Prostate gland (tissue), 2 donors: ENCODE measurements around the gene BTBD9.

Source experiments
- CTCF ChIP-seq, 4 experiments: fragments of 200-600 bp in 2 of 4; fragments of 450-650 bp in 2 of 4; sonication (generic) in 2 of 4; IDR thresholded peaks; 1 replicate in 3 of 4; 2 replicates in 1 of 4; pipeline ENCODE4 v1.5.1; 2016 to 2019; ENCODE audit warnings: antibody characterized with exemption in 4 of 4, mild to moderate bottlenecking in 2 of 4, moderate library complexity in 2 of 4
- POLR2A ChIP-seq: fragments of 450-650 bp; IDR thresholded peaks from one replicate; pipeline ENCODE4 v1.6.1; 2016; ENCODE audit warnings: antibody characterized with exemption, mild to moderate bottlenecking
- POLR2AphosphoS5 ChIP-seq: sonication (generic); formaldehyde crosslinking; IDR thresholded peaks from one replicate; pipeline ENCODE4 v1.6.1; 2017; ENCODE audit warnings: antibody characterized with exemption

DNA sequence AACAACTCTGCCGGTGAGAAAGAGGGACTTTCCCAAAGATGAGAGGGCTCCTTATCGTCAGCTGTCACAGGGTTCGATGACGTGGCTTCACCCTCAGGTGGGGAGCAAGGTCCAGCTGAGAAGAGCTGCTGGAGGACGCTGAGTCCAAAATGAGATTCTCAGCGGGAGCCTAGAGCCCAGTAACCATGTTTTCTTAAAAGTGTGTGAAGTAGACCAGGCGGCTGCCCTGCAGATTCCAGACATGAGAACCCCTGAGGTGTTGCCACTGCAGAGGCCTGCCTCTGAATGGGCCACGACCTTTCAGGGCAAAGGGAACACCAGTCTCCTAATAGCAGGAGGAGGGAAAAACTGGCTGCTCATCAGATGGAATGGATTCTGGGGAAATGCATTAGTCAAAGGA, 375.1 kb downstream of the BTBD9 start:
- TF ChIP-seq CTCF (IDR thresholded peaks at IDR 0.05): no peak
- no peak for TF ChIP-seq POLR2A
- TF ChIP-seq POLR2AphosphoS5: no peak
